Measurements from ENCODE around the gene SRGAP1.
"Not testable (repeated sequence)": the region's sequence is repeated elsewhere in the genome, so short reads cannot be mapped to it uniquely, and the experiment has no call there.

The SRGAP1 gene

DNA sequence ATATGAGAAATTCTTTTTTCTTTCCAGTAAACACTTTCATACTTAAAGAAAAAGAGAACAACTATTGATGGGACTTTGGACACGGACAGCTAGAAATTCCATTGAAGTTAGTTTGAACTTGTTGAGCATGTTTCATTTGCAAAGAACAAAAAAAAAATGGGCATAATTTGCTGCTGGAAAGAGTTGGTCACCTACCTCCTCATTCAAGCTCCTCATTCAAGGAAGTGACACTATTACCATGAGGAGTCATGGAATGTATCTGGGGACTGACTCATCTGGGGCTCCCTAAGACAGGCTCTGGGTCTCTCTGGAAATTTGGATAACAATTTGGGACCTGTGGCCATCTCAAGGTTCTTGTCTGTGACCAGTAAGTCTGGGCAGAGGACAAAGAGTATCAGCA is 327.2 kb downstream of the SRGAP1 start:
- DNase-seq (ENCODE audit: low read depth), result no peak

DNA sequence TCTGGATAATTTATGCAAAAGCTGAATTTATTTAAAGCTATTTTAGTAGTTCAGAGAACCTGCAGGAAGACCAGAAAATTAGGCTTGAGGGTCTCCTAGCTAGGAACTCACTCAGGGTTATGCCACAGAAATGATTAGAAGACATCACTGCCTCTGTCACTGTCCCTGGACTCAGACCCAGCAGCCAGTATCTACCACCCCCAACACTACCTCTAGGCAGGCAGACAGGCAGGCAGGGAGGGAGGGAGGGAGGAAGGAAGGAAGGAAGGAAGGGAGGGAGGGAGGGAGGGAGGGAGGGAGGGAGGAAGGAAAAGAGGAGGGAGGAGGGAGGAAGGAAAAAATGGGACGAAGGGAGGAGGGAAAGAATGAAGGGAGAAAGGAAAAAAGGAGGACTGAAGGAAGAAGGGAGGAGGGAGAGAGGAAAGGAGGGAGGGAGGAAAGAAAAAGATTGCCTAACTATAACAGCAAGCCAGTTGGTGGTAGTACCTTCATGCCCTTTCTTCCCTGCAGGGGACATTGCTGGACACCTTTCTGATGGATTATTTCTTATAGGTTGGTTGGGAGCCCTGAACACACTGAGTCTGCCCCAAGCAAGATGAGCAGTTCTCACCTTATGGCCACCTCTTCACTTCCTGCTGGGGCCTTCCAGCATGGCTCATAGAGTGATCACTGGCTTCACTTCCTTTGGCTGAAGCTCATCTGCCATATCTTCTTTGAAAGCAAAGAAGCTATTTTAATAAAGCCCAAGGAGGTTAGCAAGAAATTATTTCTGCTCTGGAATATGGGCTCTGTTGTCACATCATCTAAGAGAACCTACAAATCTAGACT is 327.9 kb downstream of the SRGAP1 start:
- no peak for DNase-seq (ENCODE audit: low read depth)

DNA sequence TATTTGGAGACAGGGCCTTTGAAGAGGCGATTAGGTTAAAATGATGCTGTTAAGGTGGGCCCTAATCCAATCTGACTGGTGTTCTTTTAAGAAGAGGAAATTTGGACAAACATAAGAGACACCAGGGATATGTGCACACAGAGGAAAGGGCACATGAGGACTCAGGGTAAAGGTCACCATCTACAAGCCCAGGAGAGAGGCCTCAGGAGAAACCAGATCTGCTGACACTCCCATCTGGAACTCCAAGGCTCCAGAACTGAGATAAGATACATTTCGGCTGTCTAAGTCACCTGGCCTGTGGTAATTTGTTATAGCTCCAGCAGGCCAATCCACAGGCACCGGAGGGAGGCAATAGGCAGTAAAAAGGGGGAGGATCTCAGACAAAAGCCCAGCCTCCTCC is 329.0 kb downstream of the SRGAP1 start:
- DNase-seq (ENCODE audit: low read depth), result no peak

DNA sequence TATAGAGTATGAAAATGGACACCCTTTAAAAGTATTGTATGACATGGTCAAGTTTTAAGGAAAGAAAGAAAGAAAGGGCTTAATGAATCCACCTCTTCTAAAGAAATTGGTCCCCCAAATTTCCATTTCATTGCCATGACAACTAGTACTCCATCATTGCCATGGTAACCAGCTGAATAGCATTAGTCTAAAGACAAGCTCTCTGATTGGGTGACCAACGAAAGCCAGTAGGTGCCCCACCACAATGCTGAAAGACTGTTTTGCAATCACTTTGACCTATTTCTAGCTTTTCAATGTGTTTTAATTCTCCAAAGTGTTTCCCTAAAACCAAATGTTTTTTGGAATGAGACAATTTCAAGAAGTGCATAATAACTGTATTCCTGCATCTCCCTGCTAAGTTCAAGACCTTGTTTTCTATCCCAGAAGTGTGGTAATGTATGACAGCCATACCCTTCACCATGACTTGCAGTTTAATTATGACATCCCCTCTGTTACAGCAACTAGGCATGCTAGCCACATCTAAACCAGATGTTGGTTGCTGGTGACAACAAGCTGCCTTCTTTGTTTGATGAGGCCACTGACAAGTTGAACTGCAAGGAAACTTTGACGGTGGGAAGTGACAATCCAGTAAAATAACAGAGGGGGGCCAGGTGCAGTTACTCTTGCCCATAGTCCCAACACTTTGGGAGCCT is 330.9 kb downstream of the SRGAP1 start:
- no peak for DNase-seq (ENCODE audit: low read depth)

DNA sequence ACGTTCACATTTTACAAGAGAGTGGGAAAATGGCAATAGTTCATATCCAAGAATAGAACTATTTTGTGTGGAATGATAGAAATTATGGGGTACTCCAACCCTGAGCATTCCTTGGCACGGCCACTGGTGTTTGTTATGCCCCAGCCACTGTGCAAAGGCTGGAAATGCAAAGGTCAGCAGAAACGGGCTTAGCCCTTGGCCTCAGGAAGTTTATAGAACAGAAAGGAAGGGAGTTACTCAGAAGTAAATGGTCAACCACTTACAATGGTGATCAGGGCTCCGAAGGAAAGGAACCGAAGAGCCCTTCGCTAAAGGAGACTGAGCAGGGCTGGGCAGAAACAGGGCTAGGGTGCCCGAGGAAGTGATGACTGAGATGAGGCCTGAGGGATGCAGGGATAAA is 332.5 kb downstream of the SRGAP1 start:
- no peak for DNase-seq (ENCODE audit: low read depth)

DNA sequence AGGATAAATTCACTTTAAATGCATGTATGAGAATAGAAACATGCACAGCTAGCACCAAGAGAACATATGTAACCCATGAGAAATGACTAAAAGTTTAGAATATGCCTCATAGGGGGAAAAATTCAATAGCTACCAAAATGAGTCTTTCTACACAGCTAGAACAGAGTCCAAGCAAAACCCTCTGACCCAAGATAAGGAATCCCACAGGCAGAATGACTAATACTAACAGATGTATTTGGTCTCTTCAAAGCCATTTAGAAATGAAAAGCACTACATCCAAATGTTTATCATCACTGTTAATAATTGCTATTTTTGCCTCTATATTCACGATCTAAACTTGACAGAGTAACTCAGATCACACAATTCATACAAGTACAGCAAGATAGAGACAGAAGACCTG is 333.6 kb downstream of the SRGAP1 start:
- no peak for DNase-seq (ENCODE audit: low read depth)

DNA sequence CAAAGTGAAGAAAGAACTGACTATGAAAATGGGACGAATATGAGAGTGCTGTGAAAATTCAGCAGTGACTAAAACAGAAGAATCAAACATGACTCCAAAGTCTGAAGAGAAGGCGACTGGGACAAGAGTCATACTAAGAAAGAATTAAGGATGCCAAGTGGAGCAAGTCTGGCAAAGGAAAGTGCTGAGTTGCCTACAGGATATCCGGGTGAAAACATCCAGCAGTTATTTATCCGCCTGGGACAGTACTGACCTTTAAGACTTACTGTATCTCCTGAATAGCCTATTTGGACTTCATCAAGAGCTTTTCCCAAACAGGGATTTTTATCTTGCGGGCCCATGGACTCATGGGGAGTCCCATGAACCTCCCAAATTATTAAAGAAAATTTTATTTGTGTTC is 336.5 kb downstream of the SRGAP1 start:
- no peak for DNase-seq (ENCODE audit: low read depth)

DNA sequence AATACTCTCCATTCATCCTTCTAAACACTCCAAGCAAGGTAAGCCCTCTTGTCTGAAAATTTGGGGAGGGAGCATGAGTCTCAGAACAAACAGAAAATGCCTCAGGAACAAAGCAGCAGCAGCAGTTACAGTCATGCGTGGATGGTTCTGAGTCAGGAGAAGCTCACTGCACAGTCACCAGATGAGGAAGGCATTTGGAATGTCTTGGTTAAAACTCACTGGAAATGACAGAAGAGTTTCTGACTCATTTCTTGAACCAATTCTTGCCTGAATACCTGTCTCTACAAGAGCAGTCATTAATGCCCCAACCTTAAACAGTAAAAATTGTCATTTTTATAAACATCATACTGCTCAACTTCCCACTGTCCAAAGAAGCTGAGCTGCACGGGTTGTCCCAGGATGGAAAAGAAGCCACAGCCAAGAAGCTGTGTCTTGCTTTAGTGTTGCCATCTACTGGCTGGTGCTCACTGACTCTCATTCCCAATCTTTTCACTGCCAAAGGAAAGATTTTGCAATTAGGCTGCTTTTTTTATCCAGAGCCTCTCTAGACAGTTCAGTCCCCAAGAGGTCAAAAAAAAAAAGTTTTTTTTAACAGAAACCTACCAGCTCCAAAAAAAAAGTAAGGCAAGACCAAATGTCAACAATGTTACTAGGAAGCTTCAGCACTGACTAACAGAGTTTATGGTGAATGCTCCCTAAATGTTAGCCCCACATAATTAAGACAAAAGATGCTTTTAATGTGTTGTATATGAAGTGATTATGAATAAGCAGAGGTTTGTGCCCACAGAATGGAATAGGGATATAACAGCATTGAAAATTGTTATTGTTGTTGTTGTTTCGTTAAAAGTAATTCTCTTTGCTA is 337.2 kb downstream of the SRGAP1 start:
- DNase-seq (ENCODE audit: low read depth), result no peak

DNA sequence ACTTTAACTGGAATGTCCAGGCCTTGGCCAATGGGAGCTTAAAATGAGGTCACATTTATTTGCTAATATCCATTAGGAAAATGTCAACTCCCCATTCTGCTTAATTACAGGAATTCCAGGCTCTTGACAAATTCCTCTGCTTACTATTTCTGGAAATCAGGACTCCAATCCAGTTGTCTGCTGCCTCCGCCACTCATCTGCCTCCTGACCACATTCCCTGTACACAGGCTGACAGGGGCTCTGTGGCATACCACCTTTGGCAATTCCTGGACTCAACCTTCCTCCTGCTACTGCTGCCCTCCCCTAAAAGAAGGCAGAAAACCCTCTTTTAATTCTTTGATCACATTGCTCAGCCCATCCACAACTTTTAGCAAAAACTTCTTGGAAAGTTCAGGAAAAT is 339.7 kb downstream of the SRGAP1 start:
- DNase-seq (ENCODE audit: low read depth), result no peak

DNA sequence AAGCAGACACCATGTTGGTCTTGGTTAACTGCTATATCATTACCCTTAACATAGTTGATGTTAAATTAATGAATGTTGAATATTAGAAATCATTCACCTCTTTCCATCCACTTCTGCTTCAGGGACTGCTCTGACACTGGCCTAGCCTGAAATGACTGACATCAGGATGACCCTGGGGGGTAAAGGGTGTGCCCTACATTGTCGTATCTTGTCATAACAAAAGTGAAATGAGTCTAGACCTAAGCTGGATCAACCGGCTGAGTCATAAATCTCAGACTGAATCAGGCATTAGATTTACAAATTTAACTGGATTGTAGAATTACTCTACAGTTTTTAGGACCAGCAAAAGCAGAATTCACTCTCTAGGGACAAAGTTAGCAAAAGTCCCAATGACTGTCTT is 342.3 kb downstream of the SRGAP1 start:
- DNase-seq (ENCODE audit: low read depth), result no peak

DNA sequence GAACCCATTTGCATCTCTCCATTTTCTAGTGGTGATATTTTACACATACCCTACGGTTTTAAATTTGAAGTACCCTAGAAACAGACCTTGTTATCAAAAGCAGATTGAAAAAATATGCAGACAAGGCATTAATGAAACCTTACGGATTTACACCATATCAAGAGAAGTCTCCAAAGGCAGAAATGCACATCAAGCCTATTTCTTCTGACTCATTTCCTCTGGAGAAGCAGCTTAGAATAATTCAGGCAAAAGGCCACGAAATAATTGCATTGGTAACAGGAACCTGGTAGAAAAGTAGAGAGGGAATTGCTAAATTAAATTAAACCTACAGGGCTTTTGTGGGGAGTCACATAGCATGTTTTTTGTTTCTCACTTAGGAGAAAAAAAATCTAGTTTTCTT is 342.9 kb downstream of the SRGAP1 start:
- no peak for DNase-seq (ENCODE audit: low read depth)

DNA sequence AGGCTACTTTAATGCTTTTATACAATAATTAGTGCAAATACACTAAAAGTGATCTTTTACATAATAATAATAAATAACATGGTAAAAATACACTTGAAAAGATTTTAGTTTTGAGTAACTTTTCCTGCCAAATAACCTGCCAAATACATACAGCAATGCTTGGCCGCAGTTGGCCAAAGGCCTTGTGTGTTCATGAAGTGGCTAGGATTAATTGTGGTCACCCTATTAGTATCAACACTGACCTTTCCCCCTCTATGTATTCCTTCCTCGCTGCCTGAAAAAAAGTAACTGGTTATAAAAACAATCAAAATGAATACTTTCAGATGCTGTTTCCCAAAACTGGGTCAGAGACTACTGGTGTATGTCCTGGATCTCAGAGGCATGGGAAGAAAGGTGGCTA is 343.3 kb downstream of the SRGAP1 start:
- DNase-seq (ENCODE audit: low read depth), result no peak

DNA sequence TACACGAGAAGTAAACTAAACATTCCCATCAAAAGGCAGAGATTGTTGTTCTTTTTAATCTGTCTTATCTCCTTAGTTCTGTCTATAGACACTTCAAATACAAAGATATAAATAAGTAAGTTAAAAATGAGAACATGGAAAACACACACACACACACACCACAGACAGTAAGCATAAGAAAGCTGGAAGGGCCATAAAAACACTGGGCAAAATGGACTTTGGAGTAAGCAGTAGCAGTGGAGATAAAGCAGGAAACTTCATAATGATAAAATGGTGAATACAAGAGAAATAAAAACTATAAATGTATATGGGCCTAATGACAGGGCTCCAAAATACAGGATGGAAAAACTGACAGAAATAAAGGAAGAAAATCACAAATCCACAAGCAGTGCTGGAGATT is 345.0 kb downstream of the SRGAP1 start:
- no peak for DNase-seq (ENCODE audit: low read depth)

DNA sequence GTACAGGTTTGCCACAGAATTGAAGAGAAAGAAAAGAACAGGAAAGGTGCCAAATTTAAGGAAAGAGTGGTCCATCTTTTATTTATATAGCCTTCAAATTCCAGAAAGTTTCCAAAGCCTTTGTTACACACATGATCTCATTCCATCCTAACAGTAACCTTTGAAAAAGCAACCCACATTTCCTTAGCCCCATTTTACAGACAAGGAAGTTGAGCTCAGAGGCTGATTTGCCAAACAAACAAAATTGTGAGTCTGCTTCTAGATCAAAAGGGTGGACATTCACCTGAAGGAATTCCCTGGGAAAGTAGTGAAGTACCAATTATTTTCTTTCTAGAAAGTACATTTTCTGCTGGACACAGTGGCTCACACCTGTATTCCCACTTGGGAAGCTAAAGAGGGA is 345.6 kb downstream of the SRGAP1 start:
- no peak for DNase-seq (ENCODE audit: low read depth)

DNA sequence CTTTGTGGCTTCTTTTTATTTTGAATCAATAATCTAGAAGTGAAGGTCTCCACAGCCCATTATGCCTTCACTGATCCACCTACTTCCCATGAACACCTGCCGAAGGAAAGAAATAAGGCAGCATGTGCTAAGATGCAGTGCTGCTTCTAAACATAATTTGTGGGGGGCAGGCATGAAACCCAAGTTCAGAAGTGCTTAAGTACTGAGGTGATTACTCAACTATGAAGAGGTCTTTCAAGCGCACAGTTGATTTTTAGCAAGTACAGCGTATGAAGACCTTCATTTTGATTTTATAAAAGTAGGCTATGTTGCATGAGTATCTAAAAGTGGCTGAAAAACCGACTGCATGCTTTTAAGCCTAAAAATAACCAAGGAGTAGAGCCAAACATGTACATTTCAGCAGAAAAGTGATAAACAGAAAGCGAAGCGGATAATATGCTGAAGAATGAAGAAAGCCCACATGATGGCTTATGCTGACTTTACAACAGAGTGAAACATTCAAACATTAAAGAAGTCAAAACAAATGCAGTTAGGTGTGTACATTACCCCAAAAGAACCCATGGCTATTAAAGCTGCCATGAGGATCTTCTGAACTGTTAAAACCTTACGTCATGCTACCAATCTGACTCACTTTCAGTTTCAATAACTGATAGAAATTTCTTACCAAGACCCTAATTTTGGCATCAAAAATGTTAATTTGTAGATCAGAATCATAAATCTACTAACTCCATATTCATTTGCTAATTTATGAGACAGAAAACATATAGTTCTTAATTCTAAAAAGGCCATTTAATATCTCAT is 348.3 kb downstream of the SRGAP1 start:
- DNase-seq (ENCODE audit: low read depth), result no peak

DNA sequence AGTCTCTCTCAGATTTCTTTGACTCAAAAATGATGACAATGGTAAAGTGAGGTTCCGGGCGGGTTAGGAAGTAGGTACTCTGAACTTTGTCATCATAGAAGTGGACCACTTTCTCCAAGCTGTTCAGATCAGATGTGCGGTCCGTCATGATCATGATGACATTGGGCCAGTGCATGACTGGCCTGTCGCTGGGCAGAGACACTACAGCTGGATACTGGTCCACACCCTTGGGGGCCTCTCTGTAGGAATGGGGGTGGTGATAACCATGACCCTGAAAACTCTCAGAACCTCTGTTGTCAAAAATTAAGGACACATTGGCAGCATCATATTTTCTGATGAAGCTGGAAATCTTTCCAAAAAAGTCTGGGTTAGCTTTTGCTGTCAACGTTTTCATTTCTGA is 349.4 kb downstream of the SRGAP1 start:
- DNase-seq (ENCODE audit: low read depth), result no peak

DNA sequence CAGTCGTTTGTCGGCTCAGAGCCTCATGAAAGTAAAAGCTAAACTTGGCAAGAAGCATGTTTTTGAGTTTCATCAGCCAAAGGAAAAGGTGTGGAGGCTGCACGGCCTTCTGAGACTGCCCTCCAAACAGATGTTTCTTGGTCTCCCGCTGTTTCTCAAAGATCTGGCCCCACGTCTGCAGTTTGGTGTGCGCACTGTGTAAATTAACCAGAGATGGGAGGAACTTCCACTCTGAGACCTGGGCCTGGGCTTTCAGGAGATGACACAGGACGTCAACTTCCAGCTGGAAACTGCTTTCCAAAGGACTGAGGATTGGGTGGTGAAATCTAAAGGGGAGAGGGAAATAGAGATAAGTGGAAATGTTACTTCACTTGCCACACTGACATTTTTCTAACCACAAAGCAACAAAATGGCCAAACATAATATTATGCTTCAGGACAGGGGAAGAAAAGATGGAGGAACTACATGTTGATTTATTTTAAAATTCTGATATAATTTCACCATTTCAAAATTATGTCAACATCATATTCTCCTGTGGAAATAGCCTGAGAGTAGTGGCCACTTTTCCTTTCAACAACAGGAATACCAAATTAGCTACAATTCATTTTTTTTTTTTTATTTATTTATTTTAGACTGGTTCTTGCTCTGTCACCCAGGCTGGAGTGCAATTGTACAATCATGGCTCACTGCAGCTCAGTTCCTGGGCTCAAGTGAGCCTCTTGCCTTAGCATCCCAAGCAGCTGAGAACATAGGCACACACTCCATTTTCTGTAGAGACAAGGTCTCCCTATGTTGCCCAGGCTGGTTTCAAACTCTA is 350.0 kb downstream of the SRGAP1 start:
- no peak for DNase-seq (ENCODE audit: low read depth)

DNA sequence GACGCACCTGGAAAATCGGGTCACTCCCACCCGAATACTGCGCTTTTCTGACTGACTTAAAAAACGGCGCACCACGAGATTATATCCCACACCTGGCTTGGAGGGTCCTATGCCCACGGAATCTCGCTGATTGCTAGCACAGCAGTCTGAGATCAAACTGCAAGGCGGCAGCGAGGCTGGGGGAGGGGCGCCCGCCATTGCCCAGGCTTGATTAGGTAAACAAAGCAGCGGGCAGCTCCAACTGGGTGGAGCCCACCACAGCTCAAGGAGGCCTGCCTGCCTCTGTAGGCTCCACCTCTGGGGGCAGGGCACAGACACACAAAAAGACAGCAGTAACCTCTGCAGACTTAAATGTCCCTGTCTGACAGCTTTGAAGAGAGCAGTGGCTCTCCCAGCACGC is 351.3 kb downstream of the SRGAP1 start:
- not testable (repeated sequence) for DNase-seq (ENCODE audit: low read depth)

DNA sequence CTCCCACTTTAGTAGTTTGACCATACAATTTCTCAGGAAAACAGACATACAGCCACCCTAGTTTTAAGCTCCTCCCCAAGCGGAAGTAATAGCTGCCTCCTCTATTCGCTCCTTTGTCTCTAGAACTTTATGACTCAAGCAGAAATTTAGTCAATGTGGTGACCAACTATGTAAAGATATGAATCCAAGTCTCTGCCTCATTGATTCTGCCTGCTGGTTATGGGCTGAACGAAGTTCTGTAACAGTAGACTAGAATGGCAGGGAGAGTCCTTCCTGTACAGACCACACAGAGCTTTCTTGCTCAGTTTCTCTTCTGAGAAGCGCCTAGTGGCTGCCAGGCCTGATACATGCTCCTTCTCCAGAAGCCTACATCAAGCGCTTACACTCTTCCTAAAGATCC is 358.5 kb downstream of the SRGAP1 start:
- no peak for DNase-seq (ENCODE audit: low read depth)

DNA sequence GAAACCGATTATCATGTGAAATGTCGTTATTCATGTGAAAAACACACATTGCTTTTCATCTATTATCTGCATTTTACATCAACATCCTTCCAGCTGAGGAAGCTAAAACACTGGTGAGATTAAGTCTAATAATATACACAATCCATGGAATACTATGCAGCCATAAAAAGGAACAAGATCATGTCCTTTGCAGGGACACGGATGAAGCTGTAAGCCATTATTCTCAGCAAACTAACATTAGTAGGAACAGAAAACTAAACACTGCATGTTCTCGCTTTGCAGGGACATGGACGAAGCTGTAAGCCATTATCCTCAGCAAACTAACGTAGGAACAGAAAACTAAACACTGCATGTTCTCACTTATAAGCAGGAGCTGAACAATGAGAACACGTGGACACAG is 359.3 kb downstream of the SRGAP1 start:
- no peak for DNase-seq (ENCODE audit: low read depth)

DNA sequence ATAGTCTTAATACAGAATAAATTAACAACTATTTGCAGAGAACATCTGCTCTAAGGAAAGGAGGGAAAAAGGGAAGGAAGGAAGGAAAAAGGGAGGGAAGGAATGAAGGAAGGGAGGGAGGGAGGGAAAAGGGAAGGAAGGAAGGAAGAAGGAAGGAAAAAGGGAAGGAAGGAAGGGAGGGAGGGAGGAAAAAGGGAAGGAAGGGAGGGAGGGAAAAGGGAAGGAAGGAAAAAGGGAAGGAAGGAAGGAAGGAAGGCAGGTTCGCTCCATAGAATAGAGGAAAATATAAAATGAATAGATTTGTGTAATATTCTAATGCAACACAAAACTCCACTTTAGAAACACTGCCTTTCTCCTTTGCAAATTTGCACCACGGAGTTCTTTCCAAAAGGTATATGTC is 361.0 kb downstream of the SRGAP1 start:
- no peak for DNase-seq (ENCODE audit: low read depth)

All from stimulated activated CD8-positive, alpha-beta memory T cell treated with anti-CD3 and anti-CD28 coated beads, Interleukin-7, amount 100 ng/mL, for 24 hours (primary cell).